ENCODE measurements around the gene WDR55. TPM values are rescaled to one million over a fixed set of nuclear protein-coding genes. Genes with fewer than 3 reads are reported as not detected.

Gene WDR55, protein sequence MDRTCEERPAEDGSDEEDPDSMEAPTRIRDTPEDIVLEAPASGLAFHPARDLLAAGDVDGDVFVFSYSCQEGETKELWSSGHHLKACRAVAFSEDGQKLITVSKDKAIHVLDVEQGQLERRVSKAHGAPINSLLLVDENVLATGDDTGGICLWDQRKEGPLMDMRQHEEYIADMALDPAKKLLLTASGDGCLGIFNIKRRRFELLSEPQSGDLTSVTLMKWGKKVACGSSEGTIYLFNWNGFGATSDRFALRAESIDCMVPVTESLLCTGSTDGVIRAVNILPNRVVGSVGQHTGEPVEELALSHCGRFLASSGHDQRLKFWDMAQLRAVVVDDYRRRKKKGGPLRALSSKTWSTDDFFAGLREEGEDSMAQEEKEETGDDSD
- polyA plus RNA-seq (2011; rRNA removed) = 23.3 and 26.6 TPM in 2 replicates
- 28.4 and 34.4 TPM in 2 replicates for polyA plus RNA-seq (2012; cell fraction: cytosol; rRNA removed)
- polyA plus RNA-seq (2012; cell fraction: nucleus; rRNA removed) = 63.2 and 66.3 TPM in 2 replicates
- 32.1 to 39.2 TPM (median 36.2 TPM) in 3 replicates for polyA plus RNA-seq (2017; fragmentation: RNase III; extraction: RNeasy Plus Mini Kit Qiagen cat#74134 plus additional on column Dnase treatment)
- polyA minus RNA-seq (2011; rRNA and poly(A)+ RNA removed) = 25.6 and 30.4 TPM in 2 replicates

- peak; percentile 69 to 92; a peak in 3 of 5 replicates for TF ChIP-seq JUN (IDR thresholded peaks at IDR 0.05)
- no peak for TF ChIP-seq TFCP2L1 (CRISPR knock-in tag; IDR thresholded peaks at IDR 0.05)
- TF ChIP-seq EP300 (IDR thresholded peaks at IDR 0.05) = no peak
- TF ChIP-seq MYC (IDR thresholded peaks at IDR 0.05; ENCODE audit: borderline replicate concordance, low read length) = peak; percentile 77; the same call in 1 of the 2 replicates
- no peak for TF ChIP-seq NPAS2 (CRISPR knock-in tag; IDR thresholded peaks at IDR 0.05; ENCODE audit: borderline replicate concordance)
- TF ChIP-seq EHMT2 (IDR thresholded peaks at IDR 0.05; ENCODE audit: low read depth) = no peak
- TF ChIP-seq HES2 (IDR thresholded peaks at IDR 0.05) = no peak
- TF ChIP-seq PHF8 (IDR thresholded peaks at IDR 0.05; ENCODE audit: borderline replicate concordance, low read depth) = peak; percentile 71
- TF ChIP-seq POLR2A (IDR thresholded peaks at IDR 0.05; ENCODE audit: low read length) = peak; percentile 95
- TF ChIP-seq BHLHE40 (IDR thresholded peaks at IDR 0.05; ENCODE audit: low read depth, low read length) = no peak
- TF ChIP-seq ZSCAN20 (CRISPR knock-in tag; IDR thresholded peaks at IDR 0.05) = no peak
- no peak for TF ChIP-seq HDAC2 (IDR thresholded peaks at IDR 0.05)
- TF ChIP-seq NFE2L2 (conservative IDR thresholded peaks at IDR 0.05; ENCODE audit: low read length) = no peak
- no peak for TF ChIP-seq RFX5 (IDR thresholded peaks at IDR 0.05)
- TF ChIP-seq ZFP36 (IDR thresholded peaks at IDR 0.05; ENCODE audit: borderline replicate concordance, partially characterized antibody) = no peak
- TF ChIP-seq POLR2AphosphoS2 (conservative IDR thresholded peaks at IDR 0.05; ENCODE audit: low read length) = no peak
- TF ChIP-seq MAX (IDR thresholded peaks at IDR 0.05) = peak; percentile 84
- TF ChIP-seq HMGXB4 (CRISPR knock-in tag; IDR thresholded peaks at IDR 0.05; ENCODE audit: borderline replicate concordance) = no peak
- TF ChIP-seq, protein P1, sequence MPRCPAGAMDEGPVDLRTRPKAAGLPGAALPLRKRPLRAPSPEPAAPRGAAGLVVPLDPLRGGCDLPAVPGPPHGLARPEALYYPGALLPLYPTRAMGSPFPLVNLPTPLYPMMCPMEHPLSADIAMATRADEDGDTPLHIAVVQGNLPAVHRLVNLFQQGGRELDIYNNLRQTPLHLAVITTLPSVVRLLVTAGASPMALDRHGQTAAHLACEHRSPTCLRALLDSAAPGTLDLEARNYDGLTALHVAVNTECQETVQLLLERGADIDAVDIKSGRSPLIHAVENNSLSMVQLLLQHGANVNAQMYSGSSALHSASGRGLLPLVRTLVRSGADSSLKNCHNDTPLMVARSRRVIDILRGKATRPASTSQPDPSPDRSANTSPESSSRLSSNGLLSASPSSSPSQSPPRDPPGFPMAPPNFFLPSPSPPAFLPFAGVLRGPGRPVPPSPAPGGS (IDR thresholded peaks at IDR 0.05) = peak; percentile 83
- TF ChIP-seq KDM1A (IDR thresholded peaks at IDR 0.05; ENCODE audit: low read depth) = no peak
- no peak for TF ChIP-seq MAFK (IDR thresholded peaks at IDR 0.05; ENCODE audit: partially characterized antibody)
- TF ChIP-seq ZNF302 (CRISPR knock-in tag; IDR thresholded peaks at IDR 0.05) = no peak
- TF ChIP-seq ESRRA (IDR thresholded peaks at IDR 0.05; ENCODE audit: borderline replicate concordance, low read length) = no peak
- peaks cover 18% of the 10 kb centered on the region; the same call in 1 of the 3 replicates for H3K4me1 ChIP-seq
- FAIRE-seq = no peak
- DNase-seq (ENCODE audit: low read depth in 1 of 2, low spot score in 1 of 2) = peak; percentile 94 to 97
- H3K4me2 ChIP-seq = peak within 1 kb of the TSS; percentile 99
- H3K27ac ChIP-seq = peak within 1 kb of the TSS; percentile 84 to 94
- 1% methylated on average over 20 of the region's 54 CpGs for WGBS (ENCODE audit: missing lambda C conversion rate)
- peak within 1 kb of the TSS; percentile 83 for H3K4me3 ChIP-seq
- POLR2A ChIA-PET = interaction anchor here (1.0 to 2.5 kb wide), 7 partner anchors 9 to 1304 kb away, joined by 3 to 20 read pairs (median 3); partner anchors contain the start of genes HARS1, HARS2, IK and NDUFA2
- CTCF ChIA-PET = interaction anchor here (0.5 to 1.0 kb wide), 2 partner anchors 9 to 110 kb away, joined by 3 to 5 read pairs; no protein-coding TSS in a partner anchor
- H3K9me3 ChIP-seq = no peaks in the 10 kb centered on the region
- ATAC-seq = peak; percentile 97 to 99
Measured at GRCh38 chr5:140664359-140665119, at the start of gene WDR55. WDR55 (plus strand) TSS chr5:140664904; CDS start chr5:140664913, 9 bp downstream.
